Kidney (tissue), 14 donors: ENCODE measurements around the gene FAM184B. TPM values are rescaled to one million over a fixed set of nuclear protein-coding genes. Genes with fewer than 3 reads are reported as not detected.

Experiments used
- DNase-seq, 5 donors: peaks; one replicate each; pipeline ENCODE4 v3.0.0-alpha.2; 2013 to 2020
- FAIRE-seq: peaks from 2 replicates; lab custom pipeline; 2012; peaks lifted over from hg19 to GRCh38; lab: Jason Lieb, UNC
- H3K27ac ChIP-seq, 2 donors: one replicate each; pipeline ENCODE4 v1.7.0; 2013; ENCODE audit warnings: low read depth in 2 of 2, low read length in 2 of 2, inconsistent platforms in 1 of 2
- H3K27me3 ChIP-seq: one replicate; pipeline ENCODE4 v1.7.1; 2013; ENCODE audit warnings: low read length, inconsistent platforms; ENCODE audit not compliant: control insufficient read depth, insufficient read depth
- H3K36me3 ChIP-seq, 3 donors: one replicate each; pipeline versions ENCODE4 v1.7.0 to v1.7.1; 2013; ENCODE audit warnings: low read length in 3 of 3, control low read depth in 1 of 3, inconsistent platforms in 1 of 3; ENCODE audit not compliant: insufficient read depth in 3 of 3, control insufficient read depth in 2 of 3
- H3K4me1 ChIP-seq, 3 donors: one replicate each; pipeline versions ENCODE4 v1.7.0 to v1.7.1; 2013; ENCODE audit warnings: low read length in 3 of 3, inconsistent platforms in 1 of 3, low read depth in 1 of 3; ENCODE audit not compliant: control insufficient read depth in 2 of 3, insufficient read depth in 2 of 3
- H3K4me3 ChIP-seq, 3 donors: one replicate each; pipeline versions ENCODE4 v1.7.0 to v1.8.1; 2013; ENCODE audit warnings: low read length in 3 of 3, control low read depth in 1 of 3, inconsistent platforms in 1 of 3
- H3K9ac ChIP-seq, 3 donors: one replicate each; pipeline versions ENCODE4 v1.7.0 to v1.7.1; 2013; ENCODE audit warnings: low read length in 3 of 3, control low read depth in 1 of 3, inconsistent platforms in 1 of 3
- H3K9me3 ChIP-seq, 3 donors: one replicate each; pipeline versions ENCODE4 v1.7.0 to v1.7.1; 2013; ENCODE audit warnings: low read length in 3 of 3, control low read depth in 1 of 3, inconsistent platforms in 1 of 3; ENCODE audit not compliant: control insufficient read depth in 2 of 3, insufficient read depth in 1 of 3
- CTCF ChIP-seq: IDR thresholded peaks from 3 replicates; pipeline ENCODE4 v1.5.1; 2012; ENCODE audit warnings: mild to moderate bottlenecking, moderate library complexity, borderline replicate concordance; ENCODE audit not compliant: insufficient read depth; ENCODE audit errors: extremely low read depth
- intact Hi-C: fragments of 100-400 bp; cut with DNase I; formaldehyde crosslinking; loops from one replicate; pipeline ENCODE4 v1.11.1; 2022
- polyA plus RNA-seq: library from polyadenylated mRNA; stranded (reverse); fragments of 350-450 nt; fragmentation: Illumina TruSeq; extraction: RNeasy Lipid Tissue Mini Kit (QIAGEN cat#74804); gene quantifications from one replicate; pipeline ENCODE4 v1.2.3, GENCODE V29; 2014; ENCODE audit warnings: low read depth, low replicate concordance; ENCODE audit not compliant: insufficient read depth
- total RNA-seq: library from RNA; stranded (reverse); fragmentation: NEBNext Ultra II Directional; extraction: Animal tissue kit (Norgen Biotek cat#: 25700); gene quantifications from one replicate; pipeline ENCODE4 v1.2.1, GENCODE V29; 2021
- donor health status: control.
- donor health status: control.
- donor health status: control.
- donor health status: control.
- donor health status: control.
- donor health status: DM: yes; HTN: yes; CAD: no.
- donor health status: Normal renal cell carcinoma (clear cell type).

Gene FAM184B
- total and polyA plus RNA-seq, 2 donors from 2014 or later = 0.09 to 0.39 TPM

- Histone ChIP-seq H3K9me3 (no peaks in the 10 kb centered on the region), H3K27me3 (no peaks in the 10 kb centered on the region), H3K4me3 (no peak overlapping the region), H3K36me3 (no peaks in the 10 kb centered on the region), H3K27ac (no peak overlapping the region), H3K4me1 (no peaks in the 10 kb centered on the region), H3K9ac (no peak overlapping the region)
- no peak for FAIRE-seq
- TF ChIP-seq CTCF = no peak
- DNase-seq = no peak
- intact Hi-C loops = no loop called here
These were observed 40.7 kb downstream of the FAM184B start for GRCh38 chr4:17740702-17741101.

GRCh38 chr4:17736484-17736883 lies 44.9 kb downstream of the FAM184B start:
- H3K4me3 ChIP-seq = no peak overlapping the region
- DNase-seq = no peak
- no peak for TF ChIP-seq CTCF
- no peaks in the 10 kb centered on the region for H3K36me3 ChIP-seq
- no peaks in the 10 kb centered on the region for H3K9me3 ChIP-seq
- no peak for FAIRE-seq
- H3K27me3 ChIP-seq = no peaks in the 10 kb centered on the region
- no peak overlapping the region for H3K27ac ChIP-seq
- H3K4me1 ChIP-seq = no peaks in the 10 kb centered on the region
- H3K9ac ChIP-seq = no peak overlapping the region
- intact Hi-C loops = no loop called here

GRCh38 chr4:17726911-17727310 lies 54.5 kb downstream of the FAM184B start:
- Histone ChIP-seq H3K9ac (no peak overlapping the region), H3K4me1 (no peaks in the 10 kb centered on the region), H3K36me3 (no peaks in the 10 kb centered on the region), H3K27ac (no peak overlapping the region), H3K9me3 (no peaks in the 10 kb centered on the region), H3K27me3 (no peaks in the 10 kb centered on the region), H3K4me3 (no peak overlapping the region)
- DNase-seq = no peak
- TF ChIP-seq CTCF = no peak
- intact Hi-C loops = no loop called here
- no peak for FAIRE-seq

GRCh38 chr4:17723648-17724047 lies 57.8 kb downstream of the FAM184B start:
- Histone ChIP-seq H3K9me3 (no peaks in the 10 kb centered on the region), H3K27ac (no peak overlapping the region), H3K9ac (no peak overlapping the region), H3K4me3 (no peak overlapping the region), H3K4me1 (no peaks in the 10 kb centered on the region), H3K36me3 (no peaks in the 10 kb centered on the region), H3K27me3 (no peaks in the 10 kb centered on the region)
- no peak for TF ChIP-seq CTCF
- DNase-seq = no peak
- no peak for FAIRE-seq
- intact Hi-C loops = no loop called here
